Suprapubic skin (tissue), 4 donors: ENCODE results near the gene SLC48A1.

ENCODE experiments used
- CTCF ChIP-seq, 2 donors: fragments of 200-600 bp in 1 of 2; fragments of 450-650 bp in 1 of 2; sonication (generic) in 1 of 2; IDR thresholded peaks; one replicate each; pipeline ENCODE4 v1.5.1; 2016 to 2019; ENCODE audit warnings: antibody characterized with exemption in 2 of 2, mild to moderate bottlenecking in 1 of 2, moderate library complexity in 1 of 2
- EP300 ChIP-seq: sonication (generic); formaldehyde crosslinking; IDR thresholded peaks from one replicate; pipeline ENCODE4 v1.6.1; 2017; ENCODE audit warnings: antibody characterized with exemption
- POLR2A ChIP-seq, 2 donors: fragments of 450-650 bp; IDR thresholded peaks; one replicate each; pipeline ENCODE4 v1.6.1; 2017; ENCODE audit warnings: antibody characterized with exemption in 2 of 2, mild to moderate bottlenecking in 2 of 2, moderate library complexity in 2 of 2
- POLR2AphosphoS5 ChIP-seq, 3 donors: sonication (generic); formaldehyde crosslinking; IDR thresholded peaks; one replicate each; pipeline ENCODE4 v1.6.1; 2017; ENCODE audit warnings: antibody characterized with exemption in 3 of 3

- no peak for TF ChIP-seq CTCF (IDR thresholded peaks at IDR 0.05)
- TF ChIP-seq POLR2A (IDR thresholded peaks at IDR 0.05), result no peak
- no peak for TF ChIP-seq POLR2AphosphoS5 (IDR thresholded peaks at IDR 0.05)
- no peak for TF ChIP-seq EP300
Observed at GRCh38 chr12:47725091-47725772, 47.8 kb upstream of the SLC48A1 start, which contains the start of gene ENDOU.
